HG02571 (cell line): Measurements from ENCODE around the gene HFE.
"Not testable (repeated sequence)": the region's sequence is repeated elsewhere in the genome, so short reads cannot be mapped to it uniquely, and the experiment has no call there.

Source experiments
- ATAC-seq: cut with Tn5 transposase; IDR thresholded peaks from one replicate; pipeline ENCODE4 v1.9.1; 2021; ENCODE audit warnings: mild to moderate bottlenecking, moderate library complexity; ENCODE audit not compliant: unreplicated experiment

The HFE gene, protein sequence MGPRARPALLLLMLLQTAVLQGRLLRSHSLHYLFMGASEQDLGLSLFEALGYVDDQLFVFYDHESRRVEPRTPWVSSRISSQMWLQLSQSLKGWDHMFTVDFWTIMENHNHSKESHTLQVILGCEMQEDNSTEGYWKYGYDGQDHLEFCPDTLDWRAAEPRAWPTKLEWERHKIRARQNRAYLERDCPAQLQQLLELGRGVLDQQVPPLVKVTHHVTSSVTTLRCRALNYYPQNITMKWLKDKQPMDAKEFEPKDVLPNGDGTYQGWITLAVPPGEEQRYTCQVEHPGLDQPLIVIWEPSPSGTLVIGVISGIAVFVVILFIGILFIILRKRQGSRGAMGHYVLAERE

GRCh38 chr6:26087284-26088115 is at the start of gene HFE:
Gene HFE, plus strand, starts transcription at chr6:26087429. Its CDS starts 12 bp downstream, at chr6:26087441.
- ATAC-seq = no peak

DNA sequence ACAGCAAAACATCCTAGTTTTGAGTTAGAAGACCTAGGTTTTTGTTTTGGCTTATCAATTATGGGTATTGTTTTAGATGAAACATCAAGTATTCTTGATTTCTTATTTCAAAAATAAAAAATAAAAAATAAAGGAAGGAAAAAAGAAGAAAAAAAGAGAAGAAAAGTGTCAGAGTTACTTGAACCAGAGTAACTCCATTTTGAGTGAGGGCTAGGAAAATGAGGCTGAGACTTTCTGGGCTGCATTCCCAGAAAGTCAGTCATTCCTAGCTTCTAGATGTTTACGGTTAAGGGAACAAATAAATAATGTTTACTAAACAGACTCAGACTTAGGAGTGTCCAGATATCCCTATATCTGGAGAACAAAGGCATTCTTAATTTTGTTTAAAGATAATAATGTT is 45.3 kb upstream of the HFE start:
- no peak for ATAC-seq

DNA sequence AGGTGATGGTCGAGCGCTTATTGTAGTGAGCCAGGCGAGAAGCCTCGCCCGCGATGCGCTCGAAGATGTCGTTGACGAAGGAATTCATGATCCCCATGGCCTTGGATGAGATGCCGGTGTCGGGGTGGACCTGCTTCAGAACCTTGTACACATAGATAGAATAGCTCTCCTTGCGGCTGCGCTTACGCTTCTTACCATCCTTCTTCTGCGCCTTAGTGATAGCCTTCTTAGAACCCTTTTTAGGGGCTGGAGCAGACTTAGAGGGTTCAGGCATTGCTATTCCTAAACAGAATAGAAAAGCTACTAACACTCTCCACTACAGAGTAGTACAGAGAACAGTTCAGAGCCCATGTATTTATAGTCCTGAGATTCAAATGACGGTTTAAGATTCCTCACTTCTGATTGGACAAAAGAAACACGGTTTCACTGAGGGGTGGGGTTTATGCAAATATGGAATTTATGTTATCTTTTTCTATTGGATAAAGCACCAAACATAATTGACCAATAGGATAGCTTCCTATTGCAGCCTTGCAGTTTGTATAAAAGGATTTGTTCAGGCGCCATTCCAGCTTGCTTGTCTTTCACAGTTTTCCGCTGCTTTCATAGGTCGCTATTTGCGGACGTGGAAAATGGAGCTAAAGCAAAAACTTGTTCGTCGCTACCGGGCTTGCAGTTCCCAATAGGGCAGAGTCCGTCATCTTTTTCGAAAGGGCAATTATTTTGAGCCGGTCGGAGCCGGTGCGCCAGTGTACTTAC is 43.7 kb upstream of the HFE start:
- peak; percentile 64 for ATAC-seq

GRCh38 chr6:26044140-26045064 is 42.8 kb upstream of the HFE start:
- peak; percentile 20 for ATAC-seq

- ATAC-seq = peak; percentile 58
Observed at GRCh38 chr6:26045065-26045927, 41.9 kb upstream of the HFE start.

GRCh38 chr6:26045928-26046368 is 41.3 kb upstream of the HFE start:
- no peak for ATAC-seq

DNA sequence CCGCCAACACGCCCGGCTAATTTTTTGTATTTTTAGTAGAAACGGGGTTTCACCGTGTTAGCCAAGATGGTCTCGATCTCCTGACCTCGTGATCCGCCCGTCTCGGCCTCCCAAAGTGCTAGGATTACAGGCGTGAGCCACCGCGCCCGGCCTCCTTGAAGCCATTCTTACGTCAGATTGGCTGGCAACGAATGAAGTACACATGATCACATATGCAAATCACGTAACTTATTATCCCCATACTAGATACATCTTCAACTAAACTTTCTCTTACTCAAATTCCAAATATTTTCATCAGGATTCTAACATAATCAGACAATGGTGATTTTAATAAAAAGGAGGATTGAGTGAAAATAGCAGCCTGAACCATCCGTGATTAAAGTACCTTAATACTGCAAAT is 39.9 kb upstream of the HFE start:
- ATAC-seq = not testable (repeated sequence)

GRCh38 chr6:26048590-26048989 is 38.6 kb upstream of the HFE start:
- ATAC-seq = no peak

DNA sequence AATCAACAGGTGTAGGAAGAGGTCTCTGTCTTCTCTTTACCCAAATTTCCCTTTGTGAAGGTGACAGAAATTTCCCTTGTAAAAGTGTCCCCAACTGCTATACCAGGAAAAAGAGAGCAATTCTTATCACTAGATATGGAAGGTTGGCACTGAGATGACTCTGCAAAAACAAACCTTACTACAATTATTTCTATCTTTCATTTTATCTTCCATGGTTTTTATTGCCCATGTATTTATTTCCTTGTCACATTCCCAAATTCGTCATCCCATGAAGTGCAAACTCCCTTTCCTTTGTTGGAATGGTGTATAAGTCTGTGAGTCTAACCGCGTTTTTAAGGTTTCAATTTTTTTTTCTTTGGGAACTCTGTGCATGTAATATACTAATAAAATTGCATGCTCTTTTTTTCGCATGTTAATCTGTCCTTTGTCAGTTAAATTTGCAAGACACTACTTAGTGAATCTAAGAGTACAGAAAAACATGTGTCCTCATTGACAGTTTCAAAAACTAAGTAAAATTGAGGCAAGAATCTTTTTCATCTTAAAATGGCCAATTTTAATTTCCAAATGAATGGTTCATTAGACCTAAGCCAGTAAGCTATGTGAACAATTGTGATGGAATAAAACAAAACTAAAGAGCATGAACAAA is 35.4 kb upstream of the HFE start:
- no peak for ATAC-seq

GRCh38 chr6:26052762-26053250 is 34.4 kb upstream of the HFE start:
- ATAC-seq = not testable (repeated sequence)

DNA sequence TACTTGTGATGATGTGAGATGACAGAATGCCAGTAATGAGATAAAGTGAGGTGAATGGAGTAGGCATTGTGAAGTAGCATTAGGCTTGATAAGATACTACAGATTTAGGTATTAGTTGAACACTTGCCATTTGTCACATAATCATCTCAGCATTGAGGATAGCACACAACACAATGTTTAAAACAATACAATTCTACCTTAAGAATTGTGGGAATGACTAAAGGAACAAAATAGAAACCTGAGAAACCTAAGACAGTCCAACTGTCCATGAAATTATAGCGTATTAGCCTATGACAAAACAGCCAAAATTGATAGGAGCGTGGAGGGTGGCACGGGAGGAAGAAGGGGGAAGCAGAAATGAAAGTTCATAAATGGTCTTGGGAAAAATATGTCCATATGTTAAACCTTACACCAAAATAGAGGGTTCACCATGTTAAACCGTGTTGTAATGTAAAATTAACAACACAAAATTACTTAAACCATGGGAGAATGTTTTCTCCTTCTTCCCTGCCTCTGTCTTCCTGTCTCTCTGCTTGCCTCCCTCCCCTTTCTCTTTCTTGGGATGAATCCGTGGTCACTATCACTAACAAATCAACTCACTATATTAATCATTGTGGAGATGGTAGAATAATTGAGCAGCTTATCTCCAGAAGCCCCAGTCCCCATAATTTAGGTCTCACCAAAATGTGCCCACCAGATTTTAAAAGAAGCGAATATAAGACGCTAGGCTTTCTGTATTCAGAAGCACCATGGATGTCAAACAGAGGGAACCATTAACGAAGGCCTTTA is 33.0 kb upstream of the HFE start:
- ATAC-seq = no peak

GRCh38 chr6:26054781-26055718 is 32.2 kb upstream of the HFE start:
- ATAC-seq = peak; percentile 53

GRCh38 chr6:26055719-26056582 is 31.3 kb upstream of the HFE start:
- peak; percentile 74 for ATAC-seq

- ATAC-seq = no peak
Observed at GRCh38 chr6:26056583-26057350, 30.5 kb upstream of the HFE start.

DNA sequence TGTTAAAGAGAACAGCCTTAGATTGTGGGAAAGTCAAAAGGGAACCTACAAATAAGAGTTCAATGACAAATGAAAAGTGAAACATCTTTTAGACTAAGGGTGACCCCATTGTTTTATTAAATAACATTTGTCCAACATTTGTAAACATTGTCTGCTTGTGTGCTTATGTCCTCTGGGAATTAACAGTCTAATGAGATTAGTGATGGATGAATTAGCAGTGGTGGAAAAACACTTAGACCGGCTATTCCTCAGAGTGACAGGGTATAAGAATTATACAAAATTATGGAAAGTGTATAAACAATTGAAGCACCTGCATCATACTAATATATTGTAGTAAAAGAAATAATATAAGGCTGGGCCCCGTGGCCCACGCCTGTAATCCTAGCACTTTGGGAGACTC is 29.3 kb upstream of the HFE start:
- no peak for ATAC-seq
